HG02938 (cell line): ENCODE data around the gene ITGB8.

Experiments
- ATAC-seq: cut with Tn5 transposase; IDR thresholded peaks from one replicate; pipeline ENCODE4 v1.9.1; 2021; ENCODE audit warnings: mild to moderate bottlenecking, moderate library complexity; ENCODE audit not compliant: unreplicated experiment

ITGB8 gene

GRCh38 chr7:20409961-20410360, 79.3 kb downstream of the ITGB8 start:
- ATAC-seq: no peak

DNA sequence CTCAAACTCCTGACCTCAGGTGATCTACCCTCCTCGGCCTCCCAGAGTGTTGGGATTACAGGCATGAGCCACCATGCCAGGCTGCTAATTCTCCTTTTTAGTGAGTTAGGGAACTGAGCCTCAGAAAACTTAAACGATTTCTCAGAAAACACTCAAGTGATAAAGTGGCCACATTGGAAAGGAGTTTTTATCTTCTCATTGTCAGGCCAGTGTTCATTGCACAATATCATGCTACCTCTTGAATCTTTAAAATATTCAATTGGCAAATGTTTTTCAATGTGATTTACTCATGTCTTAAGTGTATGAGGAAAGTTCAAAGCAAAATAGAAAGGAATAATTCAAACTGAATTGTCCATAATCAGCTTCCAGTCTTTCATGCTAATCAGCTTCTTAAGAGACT, 80.7 kb downstream of the ITGB8 start:
- ATAC-seq: no peak

DNA sequence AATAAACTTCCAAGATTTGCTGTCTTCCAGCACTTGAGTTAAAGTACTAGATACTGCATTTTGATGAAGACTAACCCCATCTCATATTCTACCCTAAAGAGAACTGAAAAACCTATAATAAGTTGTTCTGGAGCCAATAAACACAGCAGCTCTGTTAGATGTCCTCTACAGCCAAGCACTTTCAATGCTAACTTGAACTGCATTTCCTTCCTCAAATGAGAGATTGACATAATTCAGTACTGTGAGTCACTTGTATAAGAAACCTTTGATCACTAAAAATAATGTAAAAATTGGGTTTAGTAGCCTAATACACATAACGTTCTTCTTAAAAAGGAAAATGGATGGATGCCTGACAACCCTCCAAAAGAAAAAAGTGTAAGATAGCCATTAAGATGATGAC, 81.3 kb downstream of the ITGB8 start:
- ATAC-seq: no peak

- no peak for ATAC-seq
Measured at GRCh38 chr7:20417260-20417659, 86.6 kb downstream of the ITGB8 start.

DNA sequence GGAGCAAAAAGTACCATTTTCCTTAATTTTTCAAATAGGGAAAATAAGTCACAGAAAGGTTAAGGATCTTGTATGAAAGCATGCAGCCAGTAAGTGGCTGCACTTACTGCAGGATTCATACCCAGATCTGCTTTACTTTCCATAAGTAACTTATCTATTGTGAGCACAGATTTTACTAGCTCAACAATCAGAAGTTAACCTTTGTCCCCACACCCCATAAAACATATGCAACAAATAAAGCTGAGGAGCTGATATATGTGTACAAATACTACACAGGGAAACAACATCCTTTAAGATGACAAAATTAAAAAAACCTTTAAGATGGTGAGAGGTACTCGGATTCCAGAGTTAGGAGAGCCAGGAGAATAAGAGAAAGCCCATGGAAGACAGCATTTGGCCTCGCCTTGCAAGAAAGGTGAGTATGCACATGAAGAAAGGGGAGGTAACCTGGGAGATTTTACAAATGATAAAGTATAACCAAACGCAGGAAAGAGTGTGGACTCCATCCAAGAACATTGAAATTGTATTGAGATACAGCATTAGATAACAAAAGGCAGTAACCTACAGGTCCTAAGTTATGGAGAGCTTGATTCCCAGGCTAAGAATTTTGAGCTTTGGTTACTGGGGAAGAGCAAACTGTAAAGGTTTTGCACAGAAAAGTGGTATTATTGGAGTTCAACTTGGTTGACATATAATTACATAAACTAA, 87.1 kb downstream of the ITGB8 start:
- ATAC-seq: no peak

GRCh38 chr7:20424500-20424899, 93.8 kb downstream of the ITGB8 start:
- ATAC-seq: no peak

DNA sequence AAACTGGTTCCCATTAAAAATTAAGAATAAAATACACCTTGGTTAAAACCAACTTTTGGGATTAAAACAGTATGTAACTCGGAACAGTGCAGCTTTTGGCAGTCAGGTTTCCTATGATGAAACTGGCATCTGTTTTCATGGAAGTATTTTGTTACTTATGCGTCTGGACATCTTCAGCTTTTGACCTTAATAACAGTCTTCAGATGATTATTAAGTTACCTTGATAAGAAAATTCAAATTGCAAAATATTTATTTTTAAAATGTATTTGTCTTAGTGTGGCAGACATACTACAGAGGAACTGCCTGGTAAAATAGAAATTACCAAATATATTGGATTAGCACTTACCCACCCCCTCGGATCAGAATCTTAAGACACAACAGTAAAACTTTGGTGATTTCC, 100.0 kb downstream of the ITGB8 start:
- no peak for ATAC-seq

DNA sequence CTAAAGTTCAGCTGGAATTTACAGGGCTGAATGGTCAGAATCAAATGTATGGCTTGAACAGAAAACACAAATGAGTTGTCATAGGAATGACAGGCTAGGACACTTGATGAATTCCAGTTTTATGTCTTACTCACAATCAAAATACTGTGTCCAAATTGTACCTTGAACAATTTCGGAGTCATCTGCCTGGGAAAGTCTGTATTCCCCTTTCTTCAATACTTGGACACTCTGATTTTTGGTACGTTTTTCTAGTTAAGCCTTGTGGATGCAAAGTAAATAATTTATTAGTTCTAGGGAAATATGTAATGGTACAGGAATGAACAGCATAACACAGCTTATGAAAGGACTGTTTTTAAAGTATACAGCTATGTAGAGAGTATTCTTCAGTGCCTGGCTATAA, 100.4 kb downstream of the ITGB8 start:
- no peak for ATAC-seq

GRCh38 chr7:20432071-20432470, 101.4 kb downstream of the ITGB8 start:
- no peak for ATAC-seq

DNA sequence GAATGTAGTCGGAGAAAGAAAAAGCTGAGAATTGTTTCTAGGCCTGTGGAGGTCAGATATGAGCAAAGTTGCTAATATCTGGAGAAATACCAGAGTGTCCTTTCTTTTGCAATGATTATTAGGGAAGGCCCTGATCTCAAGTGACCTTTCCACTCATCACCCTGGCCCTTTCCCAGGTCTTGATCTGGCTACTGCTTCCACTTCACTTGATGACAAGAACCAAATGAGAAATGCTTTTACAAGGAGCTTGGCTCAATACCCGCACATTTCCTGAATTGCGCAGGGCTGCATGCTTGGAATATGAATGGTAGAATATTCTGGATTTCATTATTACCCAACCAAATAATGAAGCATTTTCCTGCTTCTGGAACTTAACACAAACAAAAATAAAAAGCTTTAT, 104.6 kb downstream of the ITGB8 start:
- no peak for ATAC-seq

GRCh38 chr7:20438248-20438647, 107.5 kb downstream of the ITGB8 start:
- peak; percentile 10 for ATAC-seq

DNA sequence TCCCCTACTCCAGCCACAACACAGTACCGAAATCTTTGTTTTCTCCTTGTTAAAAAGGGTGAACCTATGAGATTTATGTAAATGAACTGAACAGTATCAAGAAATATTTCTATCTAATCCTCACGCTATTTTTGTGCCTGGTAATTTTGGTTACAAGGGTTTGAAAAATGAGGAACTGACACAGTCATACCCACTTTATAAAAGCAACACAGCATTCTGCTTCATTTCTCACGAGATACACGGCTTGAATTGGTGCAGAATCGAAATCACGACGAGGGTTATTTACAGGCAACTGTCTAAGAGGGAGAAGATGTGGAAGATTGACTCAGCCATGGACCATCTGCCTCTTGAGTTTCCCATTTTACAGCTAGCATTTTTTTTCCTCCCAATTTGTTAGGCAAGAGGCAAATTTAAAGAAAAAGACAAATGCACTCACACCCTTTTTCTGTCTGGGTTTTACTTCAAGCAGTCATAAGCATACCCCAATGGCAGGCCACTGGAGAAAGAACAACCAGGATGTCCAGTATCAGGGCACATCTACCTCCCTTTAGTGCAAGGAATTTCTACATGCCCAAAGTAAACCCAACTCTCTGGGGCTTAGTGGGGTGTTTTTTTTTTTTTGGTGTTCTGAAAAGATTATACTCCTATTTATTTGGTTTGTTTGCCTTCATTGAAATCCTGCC, 108.1 kb downstream of the ITGB8 start:
- peak; percentile 92 for ATAC-seq

DNA sequence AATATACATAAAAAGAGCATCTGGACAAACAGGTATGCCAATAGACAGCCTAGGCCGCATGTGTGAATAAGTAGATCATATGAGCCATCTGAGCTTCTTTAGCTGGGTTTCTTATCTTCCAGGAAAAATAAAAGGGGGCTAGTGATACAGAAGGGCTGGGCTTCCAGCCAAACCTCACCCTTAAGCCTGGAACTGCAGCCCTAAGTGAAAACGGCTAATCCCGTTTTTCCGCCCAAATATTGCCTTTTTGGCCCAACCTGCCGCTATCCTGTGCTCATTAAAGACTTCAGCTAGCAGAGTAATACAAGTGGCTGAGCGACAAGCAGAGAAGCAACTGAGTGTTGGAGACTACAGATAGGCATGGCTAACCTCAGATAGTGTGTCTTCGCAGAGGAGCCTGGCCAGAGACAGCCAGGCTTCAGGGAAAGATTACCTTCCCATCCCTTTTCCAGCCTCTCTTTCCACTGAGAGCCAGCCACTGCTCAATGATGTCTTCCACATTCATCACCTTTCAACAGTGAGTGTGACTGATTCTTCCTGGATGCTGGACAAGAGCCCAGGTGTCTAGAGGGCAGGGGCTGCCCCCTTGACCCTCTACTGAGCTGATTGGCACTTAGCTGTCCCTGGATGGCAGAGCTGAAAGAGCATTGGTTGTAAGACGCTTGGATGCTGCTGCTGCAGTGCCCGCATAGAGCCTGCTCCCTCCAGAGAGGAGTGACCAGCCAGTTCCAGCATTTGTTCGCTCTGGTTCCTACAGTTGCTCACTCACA, 108.9 kb downstream of the ITGB8 start:
- no peak for ATAC-seq

GRCh38 chr7:20440472-20441105, 109.9 kb downstream of the ITGB8 start:
- no peak for ATAC-seq

GRCh38 chr7:20441346-20441745, 110.6 kb downstream of the ITGB8 start:
- no peak for ATAC-seq

DNA sequence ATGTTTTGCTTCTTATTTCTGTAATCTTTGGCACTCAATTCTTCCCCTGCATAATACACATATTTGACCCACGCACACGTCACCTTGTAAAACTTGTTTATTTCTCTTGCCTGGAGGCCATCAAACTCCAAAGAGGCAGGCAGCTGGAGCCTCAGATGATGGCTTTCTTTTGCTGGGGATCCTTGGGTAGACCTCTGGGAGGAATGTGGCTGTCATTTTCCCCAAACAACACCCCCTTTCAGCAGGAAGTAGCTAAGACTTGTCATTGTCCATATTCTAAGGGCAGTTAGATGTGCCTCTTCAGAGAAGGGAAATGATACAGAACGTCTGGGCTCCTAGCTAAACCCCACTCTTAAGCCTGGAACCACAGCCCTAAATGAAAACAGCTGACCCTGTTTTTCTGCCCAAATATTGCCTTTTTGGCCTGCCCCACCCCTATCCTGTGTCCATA, 111.3 kb downstream of the ITGB8 start:
- ATAC-seq: no peak

GRCh38 chr7:20442951-20443350, 112.3 kb downstream of the ITGB8 start:
- ATAC-seq: no peak

GRCh38 chr7:20444030-20444800, 113.5 kb downstream of the ITGB8 start:
- ATAC-seq: no peak

GRCh38 chr7:20447021-20447650, 116.4 kb downstream of the ITGB8 start:
- peak; percentile 95 for ATAC-seq

- ATAC-seq: no peak
Measured at GRCh38 chr7:20449176-20449575, 118.5 kb downstream of the ITGB8 start.
